HG03064 (cell line): ENCODE measurements around the gene PELI3.

ENCODE experiments used
- ATAC-seq: cut with Tn5 transposase; IDR thresholded peaks from one replicate; pipeline ENCODE4 v1.9.1; 2021; ENCODE audit warnings: low read depth; ENCODE audit not compliant: unreplicated experiment

Gene PELI3

DNA sequence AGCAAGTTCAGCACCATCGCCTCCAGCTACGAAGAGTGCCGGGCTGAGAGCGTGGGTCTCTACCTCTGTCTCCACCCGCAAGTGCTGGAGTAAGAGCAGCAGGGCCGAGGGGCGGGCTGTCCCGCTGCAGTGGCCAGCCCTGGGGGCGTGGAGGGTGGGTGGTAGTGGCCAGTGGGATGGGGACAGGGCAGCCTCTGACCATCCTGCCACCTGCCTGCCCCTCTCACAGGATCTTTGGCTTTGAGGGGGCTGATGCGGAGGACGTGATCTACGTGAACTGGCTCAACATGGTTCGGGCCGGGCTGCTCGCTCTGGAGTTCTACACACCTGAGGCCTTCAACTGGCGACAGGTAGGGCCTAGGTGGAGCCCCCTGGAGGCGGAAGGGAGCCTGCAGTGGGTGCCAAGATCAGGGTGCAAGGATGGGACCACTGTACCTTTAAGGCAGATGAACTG, 28.7 kb downstream of the PELI3 start:
- ATAC-seq: no peak

DNA sequence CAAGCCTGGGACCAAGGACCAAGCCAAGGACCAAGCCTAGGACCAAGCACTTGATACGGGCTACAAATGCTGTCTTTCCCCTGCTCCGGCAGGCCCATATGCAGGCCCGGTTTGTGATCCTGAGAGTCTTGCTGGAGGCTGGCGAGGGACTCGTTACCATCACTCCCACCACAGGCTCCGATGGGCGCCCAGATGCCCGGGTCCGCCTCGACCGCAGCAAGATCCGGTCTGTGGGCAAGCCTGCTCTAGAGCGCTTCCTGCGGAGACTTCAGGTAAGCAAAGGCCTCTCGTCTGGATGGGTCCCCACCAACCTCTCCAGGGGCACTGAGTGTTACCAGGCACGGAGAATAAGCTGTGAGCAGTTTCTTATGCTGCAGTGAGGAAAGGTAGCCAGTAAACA, 30.5 kb downstream of the PELI3 start:
- ATAC-seq: no peak

DNA sequence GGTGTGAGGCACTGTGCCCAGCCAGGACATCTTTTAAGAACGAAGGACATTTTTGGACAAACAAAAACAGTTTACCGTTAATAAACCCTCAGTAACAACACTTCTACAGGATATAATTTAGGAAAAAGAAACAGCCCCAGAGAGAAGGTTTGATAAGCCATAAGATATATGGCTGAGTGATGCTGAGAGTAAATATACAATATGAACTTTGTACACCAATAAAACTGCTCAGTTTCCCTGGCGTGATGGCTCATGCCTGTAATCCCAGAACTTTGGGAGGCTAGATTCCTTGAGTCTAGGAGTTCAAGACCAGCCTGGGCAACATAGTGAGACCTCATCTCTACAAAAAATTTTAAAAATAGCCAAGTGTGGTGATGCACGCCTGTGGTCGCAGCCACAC, 31.8 kb downstream of the PELI3 start:
- ATAC-seq: no peak

DNA sequence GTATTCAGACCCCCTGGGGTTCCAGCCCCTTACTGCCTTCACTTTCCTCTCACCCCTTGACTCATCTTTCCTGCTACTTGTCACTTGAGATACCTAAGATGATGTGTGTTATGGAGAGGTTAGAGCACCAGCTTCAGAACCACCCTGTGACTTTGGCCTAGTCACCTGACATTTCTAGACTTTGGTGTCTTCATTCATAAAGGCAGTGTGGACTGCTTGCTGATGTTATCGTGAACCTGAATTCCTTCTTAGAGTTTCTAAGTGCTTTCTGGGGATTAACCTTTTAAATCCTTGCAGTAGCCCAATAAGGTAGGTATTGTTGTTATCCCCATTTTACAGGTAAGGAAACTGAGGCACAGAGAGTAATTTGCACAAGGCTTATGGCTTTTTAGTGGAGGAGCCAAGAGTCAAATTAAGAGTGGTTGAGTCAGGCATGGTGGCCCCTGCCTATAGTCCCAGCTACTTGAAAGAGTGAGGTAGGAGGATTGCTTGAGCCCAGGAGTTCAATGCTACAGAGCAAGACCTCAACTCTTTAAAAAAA, 38.6 kb downstream of the PELI3 start:
- ATAC-seq: no peak

DNA sequence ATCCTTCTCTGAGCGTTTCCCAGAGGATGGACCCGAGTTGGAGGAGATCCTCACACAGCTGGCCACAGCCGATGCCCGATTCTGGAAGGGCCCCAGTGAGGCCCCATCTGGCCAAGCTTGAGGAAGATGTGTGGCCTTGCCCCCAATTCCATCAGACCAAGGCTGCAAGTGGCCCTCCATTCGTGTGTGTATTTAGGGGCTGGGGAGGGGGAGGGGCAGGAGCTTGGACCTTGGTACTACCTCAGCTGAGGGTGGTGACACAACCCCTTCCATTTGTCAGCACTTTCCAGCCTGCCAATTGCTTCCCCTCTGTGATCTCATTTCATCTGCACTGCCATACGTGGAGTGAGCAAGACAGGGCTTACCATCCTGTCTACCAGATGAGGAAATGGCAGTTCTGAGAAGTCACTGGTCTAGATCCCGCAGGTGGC, 42.4 kb downstream of the PELI3 start:
- no peak for ATAC-seq

DNA sequence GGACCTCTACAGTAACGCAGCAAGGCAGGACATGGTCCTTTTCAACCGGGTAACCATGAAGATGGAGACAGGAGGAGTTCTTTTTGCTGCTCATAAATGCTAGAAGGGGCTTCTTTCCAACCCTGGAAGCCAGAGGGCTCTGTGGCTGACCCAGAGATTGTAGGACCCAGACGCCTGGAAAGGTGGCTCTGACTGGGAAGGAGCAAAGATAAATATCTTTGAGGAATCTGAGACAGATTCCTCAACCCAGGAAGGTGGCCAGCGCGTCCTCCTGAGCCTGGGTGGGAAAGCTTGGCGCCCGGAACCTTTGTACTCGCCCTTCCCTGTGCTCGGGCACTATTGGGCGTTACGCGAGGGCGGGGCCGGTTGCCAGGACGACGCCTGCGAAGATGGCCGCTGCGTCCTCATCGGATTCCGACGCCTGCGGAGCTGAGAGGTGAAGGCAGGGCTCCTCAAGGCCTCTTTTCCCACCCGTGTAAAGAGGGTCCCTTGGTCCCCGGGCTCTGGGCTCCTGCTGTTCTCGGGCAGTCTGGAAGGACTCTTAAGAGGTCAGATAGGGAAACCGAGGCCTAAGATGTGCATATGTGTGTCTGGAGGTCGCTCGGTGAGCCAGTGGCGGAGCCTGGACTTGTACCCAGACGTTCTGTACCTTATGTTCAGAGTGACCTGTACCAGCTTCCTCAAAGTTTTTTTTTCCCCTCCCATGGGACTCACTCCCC, 43.7 kb downstream of the PELI3 start, which contains the start of gene BBS1:
TSS of gene BBS1 (plus strand) at position 365 of the 719 bp plus-strand sequence. CDS start at position 390, 25 bp downstream.
- ATAC-seq: no peak

DNA sequence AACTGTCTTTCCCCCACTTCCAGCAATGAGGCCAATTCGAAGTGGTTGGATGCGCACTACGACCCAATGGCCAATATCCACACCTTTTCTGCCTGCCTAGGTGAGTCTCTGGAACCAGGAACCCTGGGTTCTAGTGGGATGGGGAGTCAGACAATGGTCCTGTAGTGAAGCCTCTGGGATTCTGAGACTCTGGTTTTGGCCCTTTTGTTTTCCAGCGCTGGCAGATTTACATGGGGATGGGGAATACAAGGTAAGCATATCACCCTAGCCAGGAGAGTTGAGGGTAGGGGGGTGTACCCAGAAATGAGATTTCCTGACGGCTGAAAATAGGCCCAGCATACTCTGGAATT, 44.3 kb downstream of the PELI3 start:
- no peak for ATAC-seq

DNA sequence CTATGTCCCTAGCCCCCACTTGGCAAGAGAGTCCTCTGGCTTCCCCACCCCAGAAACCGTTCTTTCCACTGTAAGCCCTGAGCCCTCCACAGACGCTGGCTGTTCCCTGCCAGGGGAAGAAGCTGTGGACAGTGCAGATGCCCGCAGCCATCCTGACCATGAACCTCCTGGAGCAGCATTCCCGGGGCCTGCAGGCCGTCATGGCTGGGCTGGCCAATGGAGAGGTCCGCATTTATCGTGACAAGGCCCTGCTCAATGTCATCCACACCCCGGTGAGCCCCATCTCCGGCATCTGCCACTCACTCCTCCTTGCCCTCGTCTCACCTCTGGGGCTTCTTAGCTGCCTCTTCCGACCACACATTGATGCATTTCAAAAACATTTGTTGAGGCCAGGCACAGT, 56.9 kb downstream of the PELI3 start:
- no peak for ATAC-seq

DNA sequence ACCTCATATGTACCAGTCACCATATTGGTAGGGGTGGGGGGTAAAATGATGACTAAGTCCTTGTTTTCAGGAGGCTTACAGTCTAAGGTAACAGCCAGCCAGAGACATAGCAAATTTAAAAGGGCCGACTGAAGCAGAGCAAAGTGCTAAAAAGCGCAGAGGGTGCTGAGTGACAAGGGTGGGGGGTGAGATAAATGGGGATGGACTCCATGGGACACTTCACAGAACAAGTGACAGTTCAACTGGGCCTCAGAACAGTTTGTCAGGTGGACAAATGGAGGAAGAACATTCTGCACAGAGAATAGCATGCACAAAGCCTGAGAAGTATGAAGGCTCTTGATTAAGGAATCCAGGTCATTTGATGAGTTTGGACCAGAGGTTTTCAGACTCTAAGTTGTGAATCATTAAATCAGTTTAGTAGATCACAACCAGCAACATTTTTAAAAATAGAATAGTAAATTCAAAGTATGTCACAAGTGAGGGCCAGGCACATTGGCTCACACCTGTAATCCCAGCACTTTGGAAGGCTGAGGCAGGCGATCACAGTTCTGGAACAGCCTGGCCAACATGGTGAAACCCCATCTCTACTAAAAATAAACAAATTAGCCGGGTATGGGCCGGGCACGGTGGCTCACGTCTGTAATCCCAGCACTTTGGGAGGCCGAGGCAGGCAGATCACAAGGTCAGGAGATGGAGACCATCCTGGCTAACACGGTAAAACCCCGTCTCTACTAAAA, 57.8 kb downstream of the PELI3 start:
- ATAC-seq: no peak
